H9 (cell line): ENCODE results near the gene PLCH1. TPM values are rescaled to one million over a fixed set of nuclear protein-coding genes. Genes with fewer than 3 reads are reported as not detected.

Experiments
- DNase-seq: peaks from one replicate; pipeline ENCODE4 v3.0.0-alpha.2; 2017
- H2AFZ ChIP-seq: one replicate; pipeline ENCODE4 v1.6.1; 2013; ENCODE audit warnings: mild to moderate bottlenecking, low read length, control low read depth, moderate library complexity
- H2AK5ac ChIP-seq: 2 replicates; pipeline ENCODE4 v1.6.1; 2013; ENCODE audit warnings: low read length, control low read depth, mixed read lengths; ENCODE audit not compliant: insufficient read length
- H2BK120ac ChIP-seq: one replicate; pipeline ENCODE4 v1.6.1; 2013; ENCODE audit warnings: low read depth, mild to moderate bottlenecking, low read length, control low read depth, inconsistent platforms; ENCODE audit not compliant: poor library complexity, severe bottlenecking
- H2BK12ac ChIP-seq: 2 replicates; pipeline ENCODE4 v1.6.1; 2013; ENCODE audit warnings: low read length, control low read depth, mixed read lengths, low read depth; ENCODE audit not compliant: insufficient read length
- H2BK15ac ChIP-seq: 2 replicates; pipeline ENCODE4 v1.6.1; 2013; ENCODE audit warnings: low read depth, low read length, control low read depth
- H2BK20ac ChIP-seq: one replicate; pipeline ENCODE4 v1.6.1; 2013; ENCODE audit warnings: low read depth, mild to moderate bottlenecking, low read length, control low read depth, inconsistent platforms; ENCODE audit not compliant: poor library complexity, severe bottlenecking
- H2BK5ac ChIP-seq: 2 replicates; pipeline ENCODE4 v1.6.1; 2013; ENCODE audit warnings: low read length, control low read depth, mixed read lengths; ENCODE audit not compliant: insufficient read length
- H3K14ac ChIP-seq: 2 replicates; pipeline ENCODE4 v1.6.1; 2013; ENCODE audit warnings: low read length, control low read depth; ENCODE audit not compliant: insufficient read depth
- H3K18ac ChIP-seq: 2 replicates; pipeline ENCODE4 v1.6.1; 2013; ENCODE audit warnings: low read depth, mild to moderate bottlenecking, mixed read lengths, low read length, control low read depth; ENCODE audit not compliant: insufficient read length
- H3K23ac ChIP-seq: 2 replicates; pipeline ENCODE4 v1.6.1; 2013; ENCODE audit warnings: low read length, control low read depth, mixed read lengths, low read depth; ENCODE audit not compliant: insufficient read length
- H3K23me2 ChIP-seq: 2 replicates; pipeline ENCODE4 v1.6.1; 2013; ENCODE audit warnings: low read depth, mild to moderate bottlenecking, mixed read lengths, low read length, control low read depth; ENCODE audit not compliant: insufficient read length, poor library complexity, severe bottlenecking
- H3K27ac ChIP-seq: 2 replicates; pipeline ENCODE4 v1.5.1; 2013; ENCODE audit warnings: low read length, control low read depth, mixed read lengths, low read depth; ENCODE audit not compliant: insufficient read length
- H3K27me3 ChIP-seq: 2 replicates; pipeline ENCODE4 v1.6.1; 2013; ENCODE audit warnings: low read length, control low read depth, inconsistent platforms; ENCODE audit not compliant: insufficient read depth
- H3K4ac ChIP-seq: 2 replicates; pipeline ENCODE4 v1.6.1; 2013; ENCODE audit warnings: low read depth, mild to moderate bottlenecking, control low read depth, inconsistent platforms, low read length, moderate library complexity
- H3K4me1 ChIP-seq: 2 replicates; pipeline ENCODE4 v1.6.1; 2013; ENCODE audit warnings: low read length, control low read depth, inconsistent platforms; ENCODE audit not compliant: insufficient read depth
- H3K4me2 ChIP-seq: 2 replicates; pipeline ENCODE4 v1.6.1; 2013; ENCODE audit warnings: low read length, control low read depth, mixed read lengths; ENCODE audit not compliant: insufficient read length, insufficient read depth
- H3K56ac ChIP-seq: 2 replicates; pipeline ENCODE4 v1.6.1; 2013; ENCODE audit warnings: low read depth, mild to moderate bottlenecking, mixed read lengths, low read length, control low read depth; ENCODE audit not compliant: insufficient read length
- H3K79me1 ChIP-seq: 2 replicates; pipeline ENCODE4 v1.6.1; 2013; ENCODE audit warnings: low read depth, mild to moderate bottlenecking, moderate library complexity, low read length, control low read depth, inconsistent platforms; ENCODE audit not compliant: insufficient read depth, poor library complexity, severe bottlenecking
- H3K79me2 ChIP-seq: 2 replicates; pipeline ENCODE4 v1.6.1; 2013; ENCODE audit warnings: low read length, control low read depth, inconsistent platforms; ENCODE audit not compliant: insufficient read depth
- H3K9ac ChIP-seq: 2 replicates; pipeline ENCODE4 v1.6.1; 2013; ENCODE audit warnings: low read length, control low read depth, mixed read lengths; ENCODE audit not compliant: insufficient read length; ENCODE audit errors: extremely low read depth
- H3K9me3 ChIP-seq: one replicate; pipeline ENCODE4 v1.6.1; 2013; ENCODE audit warnings: low read depth, low read length, inconsistent platforms; ENCODE audit not compliant: control insufficient read depth
- H3T11ph ChIP-seq: one replicate; pipeline ENCODE4 v1.6.1; 2013; ENCODE audit warnings: mild to moderate bottlenecking, low read length, control low read depth, inconsistent platforms
- H4K20me1 ChIP-seq: one replicate; pipeline ENCODE4 v1.6.1; 2013; ENCODE audit not compliant: control insufficient read depth, insufficient read length, insufficient read depth
- H4K5ac ChIP-seq: 2 replicates; pipeline ENCODE4 v1.6.1; 2013; ENCODE audit warnings: low read depth, mild to moderate bottlenecking, mixed read lengths, low read length, control low read depth; ENCODE audit not compliant: insufficient read length
- H4K8ac ChIP-seq: replicated peaks from 2 replicates; pipeline ENCODE4 v1.6.1; 2013; ENCODE audit warnings: low read length, control low read depth, mixed read lengths, low read depth; ENCODE audit not compliant: insufficient read length
- H4K91ac ChIP-seq: 2 replicates; pipeline ENCODE4 v1.6.1; 2013; ENCODE audit warnings: low read depth, mild to moderate bottlenecking, moderate library complexity, mixed read lengths, low read length, control low read depth; ENCODE audit not compliant: insufficient read length
- H3K27ac Mint-ChIP-seq, 3 experiments: 2 replicates in 2 of 3; 3 replicates in 1 of 3; pipeline ENCODE4 v1.8.0; 2020 to 2021; ENCODE audit warnings: mixed read lengths in 3 of 3, mild to moderate bottlenecking in 1 of 3, moderate library complexity in 1 of 3
- H3K27me3 Mint-ChIP-seq: 2 replicates; pipeline ENCODE4 v1.8.0; 2021; ENCODE audit warnings: low read depth, mild to moderate bottlenecking, moderate library complexity, mixed read lengths
- H3K36me3 Mint-ChIP-seq, 3 experiments: 2 replicates in 2 of 3; 3 replicates in 1 of 3; pipeline ENCODE4 v1.8.0; 2020 to 2021; ENCODE audit warnings: low read depth in 3 of 3, mixed read lengths in 3 of 3; ENCODE audit not compliant: insufficient read depth in 1 of 3
- H3K4me1 Mint-ChIP-seq, 2 experiments: 2 replicates each; pipeline ENCODE4 v1.8.0; 2020; ENCODE audit warnings: mixed read lengths in 2 of 2
- H3K4me3 Mint-ChIP-seq, 2 experiments: 2 replicates in 1 of 2; 3 replicates in 1 of 2; pipeline ENCODE4 v1.8.0; 2020 to 2021; ENCODE audit warnings: mild to moderate bottlenecking in 2 of 2, mixed read lengths in 2 of 2, moderate library complexity in 1 of 2
- H3K9me3 Mint-ChIP-seq, 2 experiments: 2 replicates in 1 of 2; 3 replicates in 1 of 2; pipeline ENCODE4 v1.8.0; 2020; ENCODE audit warnings: mild to moderate bottlenecking in 2 of 2, mixed read lengths in 2 of 2, moderate library complexity in 1 of 2
- CTCF ChIP-seq: fragments of 200-600 bp; sonication (generic); conservative IDR thresholded peaks from 3 replicates; pipeline ENCODE4 v1.8.0; 2021; ENCODE audit warnings: antibody characterized with exemption, mild to moderate bottlenecking
- WGBS: extraction: QIAGEN DNeasy Blood & Tissue Kit; methylation state at CpG from one replicate; pipeline ENCODE4 v1.1.7; 2013; ENCODE audit warnings: missing lambda C conversion rate, low lambda C conversion rate, mixed read lengths; ENCODE audit not compliant: insufficient read length; ENCODE audit errors: extremely low coverage; 5-methylcytosine and 5-hydroxymethylcytosine counted together
- total RNA-seq: library from RNA; stranded (reverse); gene quantifications from 2 replicates; pipeline ENCODE4 v1.2.1, GENCODE V29; 2021

The PLCH1 gene
- total RNA-seq, 1 experiment from 2014 or later = 19.0 TPM

GRCh38 chr3:155572085-155572484 lies 172.8 kb downstream of the PLCH1 start:
- WGBS = no CpG with 5 or more reads among the region's 1 CpG
- no peak overlapping the region for H3K56ac ChIP-seq
- H2BK15ac ChIP-seq = no peak overlapping the region
- H4K5ac ChIP-seq = no peak overlapping the region
- peaks cover 3 to 9% (median 6%) of the 10 kb centered on the region in 3 experiments; a peak in 5 of 7 replicates for H3K36me3 Mint-ChIP-seq
- H3K4me1 ChIP-seq = no peaks in the 10 kb centered on the region
- TF ChIP-seq CTCF = no peak
- H3K27ac ChIP-seq = no peak overlapping the region
- no peaks in the 10 kb centered on the region for H3K9me3 ChIP-seq
- no peaks in the 10 kb centered on the region for H3K27me3 ChIP-seq
- no peak overlapping the region for H3K27ac Mint-ChIP-seq
- no peak for DNase-seq
- no peak overlapping the region for H2BK5ac ChIP-seq
- H3K18ac ChIP-seq = no peak overlapping the region
- no peak overlapping the region for H3K14ac ChIP-seq
- no peaks in the 10 kb centered on the region for H3K4me1 Mint-ChIP-seq
- H3K23ac ChIP-seq = no peak overlapping the region
- no peak overlapping the region for H2BK12ac ChIP-seq
- H4K91ac ChIP-seq = no peak overlapping the region
- H3K79me1 ChIP-seq = no peaks in the 10 kb centered on the region
- H4K8ac ChIP-seq = no peak overlapping the region
- H2BK20ac ChIP-seq = no peak overlapping the region
- H2BK120ac ChIP-seq = no peak overlapping the region
- no peaks in the 10 kb centered on the region for H4K20me1 ChIP-seq
- no peak overlapping the region for H3K9ac ChIP-seq
- no peaks in the 10 kb centered on the region for H3K9me3 Mint-ChIP-seq
- no peak overlapping the region for H3K4me3 Mint-ChIP-seq
- H2AFZ ChIP-seq = no peak overlapping the region
- H3K4me2 ChIP-seq = no peak overlapping the region
- H3K23me2 ChIP-seq = no peaks in the 10 kb centered on the region
- H3K4ac ChIP-seq = no peak overlapping the region
- H3K27me3 Mint-ChIP-seq = no peaks in the 10 kb centered on the region
- no peak overlapping the region for H2AK5ac ChIP-seq
- no peaks in the 10 kb centered on the region for H3K79me2 ChIP-seq
- H3T11ph ChIP-seq = no peak overlapping the region
